GM21786 (cell line): ENCODE results near the gene PNPLA5.
"Not testable (repeated sequence)": the region's sequence is repeated elsewhere in the genome, so short reads cannot be mapped to it uniquely, and the experiment has no call there.

ENCODE experiments used
- ATAC-seq: cut with Tn5 transposase; IDR thresholded peaks from one replicate; pipeline ENCODE4 v1.9.1; 2021; ENCODE audit not compliant: unreplicated experiment

PNPLA5 gene, protein sequence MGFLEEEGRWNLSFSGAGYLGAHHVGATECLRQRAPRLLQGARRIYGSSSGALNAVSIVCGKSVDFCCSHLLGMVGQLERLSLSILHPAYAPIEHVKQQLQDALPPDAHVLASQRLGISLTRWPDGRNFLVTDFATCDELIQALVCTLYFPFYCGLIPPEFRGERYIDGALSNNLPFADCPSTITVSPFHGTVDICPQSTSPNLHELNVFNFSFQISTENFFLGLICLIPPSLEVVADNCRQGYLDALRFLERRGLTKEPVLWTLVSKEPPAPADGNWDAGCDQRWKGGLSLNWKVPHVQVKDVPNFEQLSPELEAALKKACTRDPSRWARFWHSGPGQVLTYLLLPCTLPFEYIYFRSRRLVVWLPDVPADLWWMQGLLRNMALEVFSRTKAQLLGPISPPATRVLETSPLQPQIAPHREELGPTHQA

DNA sequence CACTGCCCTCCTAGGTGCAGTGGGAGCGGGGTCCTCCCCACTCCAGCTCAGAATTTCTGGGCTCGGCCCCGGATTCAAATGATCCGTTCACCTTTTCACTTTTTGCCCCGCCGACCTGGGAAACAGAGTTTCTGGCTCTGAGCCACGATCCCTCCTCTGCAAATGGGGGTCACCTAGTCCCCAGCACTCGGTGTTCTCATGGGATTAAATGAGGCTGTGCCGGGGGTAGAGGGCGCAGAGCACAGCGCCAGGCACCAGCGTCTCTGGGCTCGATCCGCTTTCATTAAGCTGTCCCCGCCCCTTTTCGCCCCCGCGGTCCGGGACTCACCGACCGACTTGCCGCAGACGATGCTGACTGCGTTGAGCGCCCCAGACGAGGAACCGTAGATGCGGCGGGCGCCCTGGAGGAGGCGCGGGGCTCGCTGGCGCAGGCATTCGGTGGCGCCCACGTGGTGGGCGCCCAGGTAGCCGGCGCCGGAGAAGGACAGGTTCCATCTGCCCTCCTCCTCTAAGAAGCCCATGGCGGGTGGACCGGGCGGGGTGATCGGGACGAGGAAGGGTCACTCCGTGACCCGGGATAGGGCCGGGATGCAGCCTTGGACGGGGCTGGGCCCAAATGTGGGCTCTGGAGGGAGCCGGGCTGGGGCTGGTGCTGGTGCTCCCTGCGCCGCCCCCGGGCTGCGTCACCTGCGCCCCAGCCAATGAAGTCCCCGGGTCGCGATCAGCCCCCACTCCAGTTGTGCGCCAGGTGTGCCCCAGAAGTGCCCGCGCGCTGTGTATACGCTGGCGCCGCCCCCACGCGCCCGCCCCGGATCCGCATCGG lies at the start of gene PNPLA5:
Gene PNPLA5 (minus strand): TSS at position 654 of the 823 bp plus-strand sequence. CDS start 133 bp downstream, at position 521.
- no peak for ATAC-seq

DNA sequence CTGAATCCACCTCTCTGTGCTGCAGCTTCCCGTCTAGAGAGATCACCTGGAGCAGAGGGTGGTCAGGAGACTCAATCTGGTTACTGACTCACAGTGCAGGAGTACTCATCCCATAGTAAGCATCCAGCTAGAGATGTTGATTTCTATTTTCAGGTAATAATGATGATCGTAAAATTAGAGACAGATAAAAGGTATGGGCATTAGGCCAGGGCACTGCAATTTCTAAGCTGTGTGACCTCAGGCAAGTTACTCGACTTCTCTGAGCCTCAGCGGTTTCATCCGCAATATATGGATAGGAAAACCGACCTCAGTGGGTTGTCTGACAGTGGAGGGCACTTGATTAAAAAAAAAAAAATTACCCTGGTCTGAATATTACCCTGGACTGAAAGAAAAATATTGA lies 49.6 kb upstream of the PNPLA5 start:
- ATAC-seq, result no peak

DNA sequence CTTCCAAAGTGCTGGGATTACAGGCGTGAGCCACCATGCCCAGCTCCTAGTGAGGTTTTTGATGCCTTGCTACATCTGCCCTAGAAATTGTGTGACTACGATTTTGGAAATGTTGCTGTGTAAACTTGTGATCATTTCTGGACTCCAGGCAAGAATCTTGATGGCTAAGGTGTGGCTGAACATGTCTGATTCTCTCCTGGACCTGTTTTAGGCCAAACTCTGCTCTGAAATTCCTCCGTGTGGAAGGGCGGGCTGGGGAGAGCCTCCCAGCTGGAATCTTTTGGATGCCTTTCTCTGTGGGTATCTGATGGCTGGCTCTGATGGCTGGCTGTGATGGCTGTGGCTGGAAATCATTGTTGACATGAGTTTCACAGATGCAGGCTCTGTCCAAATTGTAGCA lies 40.0 kb upstream of the PNPLA5 start:
- no peak for ATAC-seq

DNA sequence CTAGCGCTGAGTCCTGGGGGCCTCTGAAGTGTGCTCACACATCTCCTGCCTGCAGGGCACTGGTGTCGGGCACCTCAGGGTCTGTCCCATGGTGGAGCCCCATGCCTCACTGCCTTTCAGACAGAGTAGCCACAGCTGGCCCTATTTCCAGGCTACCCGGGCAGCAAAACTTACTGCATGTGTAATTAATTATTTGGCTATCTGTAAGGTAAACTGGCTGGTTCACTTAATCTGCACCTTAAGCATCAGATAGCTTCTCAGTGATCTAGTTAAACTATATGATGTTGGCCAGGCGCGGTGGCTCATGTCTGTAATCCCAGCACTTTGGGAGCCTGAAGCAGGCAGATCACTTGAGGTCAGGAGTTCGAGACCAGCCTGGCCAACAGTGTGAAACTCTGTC lies 37.1 kb upstream of the PNPLA5 start:
- ATAC-seq, result no peak

DNA sequence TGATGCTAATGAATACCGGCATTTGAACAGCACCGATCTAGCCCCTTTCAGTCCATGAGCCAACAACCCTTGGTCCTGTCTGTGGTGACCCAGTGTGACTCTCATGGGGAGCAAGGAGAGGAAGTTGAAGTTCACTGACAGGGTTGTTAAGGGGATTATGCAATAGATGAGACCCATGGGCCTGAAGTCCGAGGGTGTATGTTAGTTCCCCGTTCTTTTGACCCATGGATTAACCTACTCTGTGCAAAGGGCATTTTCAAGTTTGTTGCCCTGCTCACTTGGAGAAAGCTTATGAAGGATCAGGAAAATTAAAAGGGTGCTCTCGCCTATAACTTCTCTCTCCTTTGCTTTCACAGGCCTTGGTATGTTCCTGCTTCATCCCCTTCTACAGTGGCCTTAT lies 36.7 kb upstream of the PNPLA5 start:
- no peak for ATAC-seq

DNA sequence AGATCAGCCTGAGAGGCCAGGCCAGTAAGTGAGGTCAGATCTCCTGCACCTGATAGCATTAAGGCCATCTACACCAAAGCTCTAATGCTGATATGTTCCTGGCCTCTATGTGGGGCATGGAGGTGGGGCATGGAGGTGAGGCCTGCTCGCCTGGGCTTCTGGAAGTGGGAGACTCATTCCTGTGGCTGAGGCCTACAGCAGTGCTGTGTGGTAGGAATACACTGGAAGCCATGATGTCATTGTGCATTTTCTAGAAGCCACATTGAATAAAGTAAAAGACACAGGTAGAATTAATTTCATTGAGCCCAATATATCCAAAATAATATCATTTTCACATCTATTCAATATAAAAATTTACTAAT lies 34.5 kb upstream of the PNPLA5 start:
- ATAC-seq, result no peak

DNA sequence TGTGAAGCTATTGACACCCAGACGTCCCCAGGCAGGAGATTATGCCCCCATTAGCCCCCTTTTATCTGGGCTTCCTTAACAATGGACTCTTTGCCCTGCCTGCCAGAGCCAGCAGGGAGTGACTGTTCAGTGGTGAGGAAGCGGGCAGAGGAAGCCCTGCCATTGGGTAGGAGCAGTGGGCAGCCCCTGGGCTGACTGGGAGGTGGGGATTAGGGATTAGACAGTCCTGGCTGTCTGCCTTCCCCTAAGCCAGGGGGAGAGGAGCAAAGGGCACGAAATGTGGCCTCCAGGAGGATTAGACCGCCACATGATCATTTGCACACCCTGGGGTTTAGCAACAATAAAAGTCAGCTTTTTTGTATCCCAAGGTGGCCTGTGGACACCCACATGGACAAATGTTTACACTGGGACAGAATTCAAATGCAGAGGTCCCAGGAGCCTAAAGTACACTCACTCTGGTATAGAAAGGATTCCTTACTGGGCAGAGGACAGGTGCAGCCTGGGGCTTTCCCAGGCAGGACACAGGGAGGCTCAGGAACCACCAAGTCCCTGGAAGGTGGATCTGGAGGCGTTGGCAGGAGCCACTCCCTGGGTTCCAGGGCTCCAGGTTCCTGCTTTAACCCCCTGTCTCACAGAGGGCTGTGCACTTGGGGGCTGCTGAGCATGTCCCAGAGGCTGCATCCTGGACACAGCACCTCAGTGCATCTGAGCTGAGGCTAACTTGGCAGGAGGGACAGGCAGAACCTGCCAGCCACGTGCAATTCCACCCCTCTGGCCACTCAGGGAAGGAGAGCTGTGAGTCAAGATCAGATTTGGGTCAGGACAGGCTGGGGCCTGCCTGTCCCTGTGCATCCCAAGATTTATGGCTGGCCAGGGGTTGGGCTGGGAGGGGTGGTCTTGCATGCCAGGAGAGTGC lies 33.9 kb upstream of the PNPLA5 start:
- no peak for ATAC-seq

DNA sequence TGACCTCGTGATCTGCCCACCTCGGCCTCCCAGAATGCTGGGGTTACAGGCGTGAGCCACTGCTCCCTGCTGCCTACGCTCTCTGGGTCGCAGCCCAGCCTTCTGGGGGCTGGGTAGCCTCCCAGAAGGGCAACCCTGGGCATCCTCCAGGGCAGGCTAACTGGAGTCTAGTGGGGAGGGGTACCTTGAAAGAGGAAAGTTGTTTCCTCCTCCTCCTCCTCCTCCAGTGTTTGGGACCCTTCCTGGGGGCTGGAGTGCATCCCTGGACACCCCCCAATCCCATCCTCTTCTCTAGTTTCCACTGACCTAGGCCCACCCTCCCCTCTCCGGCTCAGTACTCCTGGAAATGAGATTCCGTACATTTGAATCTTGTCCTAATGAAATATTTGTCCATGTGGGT lies 33.1 kb upstream of the PNPLA5 start:
- no peak for ATAC-seq

DNA sequence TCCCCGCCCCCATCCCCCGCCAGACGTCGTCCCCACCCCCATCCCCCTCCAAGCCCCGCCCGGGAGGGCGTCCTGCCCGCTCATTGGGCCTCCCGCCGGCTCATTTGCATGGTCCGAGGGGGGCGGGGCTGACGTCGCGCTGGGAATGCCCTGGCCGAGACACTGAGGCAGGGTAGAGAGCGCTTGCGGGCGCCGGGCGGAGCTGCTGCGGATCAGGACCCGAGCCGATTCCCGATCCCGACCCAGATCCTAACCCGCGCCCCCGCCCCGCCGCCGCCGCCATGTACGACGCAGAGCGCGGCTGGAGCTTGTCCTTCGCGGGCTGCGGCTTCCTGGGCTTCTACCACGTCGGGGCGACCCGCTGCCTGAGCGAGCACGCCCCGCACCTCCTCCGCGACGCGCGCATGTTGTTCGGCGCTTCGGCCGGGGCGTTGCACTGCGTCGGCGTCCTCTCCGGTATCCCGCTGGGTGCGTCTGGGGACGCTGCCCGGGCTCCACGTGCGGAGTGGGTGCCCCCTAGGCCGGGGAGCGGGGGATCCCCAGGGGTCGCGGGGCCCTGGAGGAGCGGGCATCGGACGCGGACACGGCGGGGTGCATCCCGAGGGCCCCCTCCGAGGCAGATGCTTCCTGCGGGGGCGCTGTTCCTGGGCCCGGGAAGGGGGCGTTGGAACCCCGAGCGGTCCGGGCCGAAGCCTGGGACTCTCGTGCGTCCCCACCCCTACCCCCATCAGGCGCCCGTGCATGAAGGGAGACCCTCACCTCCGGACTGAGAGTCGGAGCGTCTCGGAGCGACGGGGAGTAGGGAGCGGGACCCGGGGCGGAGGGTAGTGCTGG lies 32.0 kb upstream of the PNPLA5 start, which contains the start of gene PNPLA3:
Gene PNPLA3 (plus strand): TSS at position 175 of the 834 bp plus-strand sequence. CDS start 107 bp downstream, at position 282.
- no peak for ATAC-seq

DNA sequence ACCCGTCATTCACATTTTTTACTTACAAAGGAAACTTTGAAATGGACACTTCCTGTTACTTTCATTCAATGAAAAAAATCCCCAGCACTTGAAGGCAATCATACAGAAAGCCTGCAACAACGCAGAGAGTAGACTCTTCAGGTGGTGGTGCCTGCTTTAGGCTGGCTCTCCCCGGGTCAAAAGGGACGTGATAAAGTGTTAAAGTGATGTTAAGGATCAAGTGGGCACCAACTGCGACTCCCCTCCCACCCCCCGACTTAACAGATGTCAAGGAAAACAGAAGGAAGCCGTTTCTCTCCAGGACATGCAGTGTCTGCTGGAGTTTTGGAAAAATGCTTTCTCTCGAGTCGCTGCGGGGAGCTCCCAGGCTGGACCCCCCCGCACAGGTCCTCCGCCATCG lies 31.4 kb upstream of the PNPLA5 start:
- no peak for ATAC-seq

DNA sequence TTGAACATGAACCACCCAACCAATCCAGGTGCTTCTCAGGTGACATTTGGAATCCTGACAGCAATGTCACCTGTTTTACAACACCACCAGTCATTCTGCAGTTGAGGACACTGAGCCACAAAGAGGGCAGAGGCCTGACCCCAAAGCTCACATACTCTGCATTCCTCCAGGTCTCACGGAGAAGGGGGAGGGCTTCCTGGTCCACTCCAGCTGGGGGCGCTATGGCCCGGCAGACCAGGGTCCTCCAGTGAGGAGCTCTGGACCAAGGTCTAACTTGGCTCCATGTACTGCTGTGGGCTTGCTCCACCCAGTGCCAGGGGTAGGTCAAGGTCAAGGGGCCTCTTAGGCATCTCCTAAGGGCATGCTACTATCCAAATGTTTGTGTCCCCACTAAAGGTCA lies 30.3 kb upstream of the PNPLA5 start:
- no peak for ATAC-seq

DNA sequence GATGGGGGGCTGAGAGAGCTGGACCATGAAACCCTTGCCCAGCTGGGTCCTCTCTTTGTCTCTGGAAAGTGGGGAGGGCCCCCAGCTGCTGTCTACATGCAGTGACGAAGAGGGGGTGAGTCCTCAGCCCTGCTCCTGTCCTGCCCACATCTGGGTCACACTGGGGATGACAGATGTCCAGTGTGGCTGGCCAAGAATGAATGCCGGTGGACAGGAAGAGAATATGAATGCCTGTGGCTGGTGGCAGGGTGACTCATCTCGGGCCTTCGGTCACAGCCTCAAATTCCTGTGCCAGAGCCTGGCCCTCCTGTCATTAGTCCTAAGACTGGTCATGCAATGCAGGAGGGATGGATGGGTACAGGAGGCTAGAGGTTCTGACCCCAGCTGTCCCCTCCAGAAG lies 29.6 kb upstream of the PNPLA5 start:
- no peak for ATAC-seq

DNA sequence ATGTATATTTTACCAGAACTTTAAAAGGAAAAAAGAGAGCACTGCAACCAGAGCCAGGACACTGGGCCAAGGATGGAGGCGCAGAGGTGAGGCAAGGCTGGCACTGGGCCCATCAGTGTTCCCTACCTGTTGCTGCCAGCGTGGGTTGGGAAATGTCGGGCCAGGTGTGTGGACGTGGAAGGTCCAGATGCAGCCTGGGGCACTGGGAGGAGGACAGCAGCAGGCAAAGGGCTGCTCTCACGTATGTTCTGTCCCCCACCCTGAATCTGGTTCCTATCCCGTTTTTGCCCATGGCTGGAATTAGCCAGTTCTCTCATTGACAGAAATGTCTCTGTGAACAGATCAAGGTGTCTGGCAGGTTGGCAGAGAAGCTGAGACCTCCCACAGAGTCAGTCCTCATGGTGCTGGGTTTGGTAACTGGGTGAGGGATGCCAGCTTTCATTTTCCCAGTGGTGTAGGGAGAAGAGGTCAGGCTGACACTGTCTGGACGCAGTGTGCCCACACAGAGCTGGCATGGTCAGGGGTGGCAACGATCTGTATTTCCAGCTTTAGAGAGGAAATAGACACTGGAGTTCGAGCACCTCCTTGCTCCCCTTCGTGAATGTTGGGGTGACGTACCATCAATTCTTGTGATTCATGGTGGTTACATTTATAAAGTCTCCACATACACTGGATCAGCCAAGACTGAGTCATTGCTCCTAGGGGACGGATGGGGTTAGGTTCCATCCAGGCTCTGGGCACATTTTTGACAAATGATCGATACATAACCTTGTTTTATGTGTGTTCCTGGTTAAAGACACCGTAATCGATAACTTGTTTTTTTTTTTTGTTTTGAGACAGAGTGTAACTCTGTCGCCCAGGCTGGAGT lies 27.5 kb upstream of the PNPLA5 start:
- no peak for ATAC-seq

DNA sequence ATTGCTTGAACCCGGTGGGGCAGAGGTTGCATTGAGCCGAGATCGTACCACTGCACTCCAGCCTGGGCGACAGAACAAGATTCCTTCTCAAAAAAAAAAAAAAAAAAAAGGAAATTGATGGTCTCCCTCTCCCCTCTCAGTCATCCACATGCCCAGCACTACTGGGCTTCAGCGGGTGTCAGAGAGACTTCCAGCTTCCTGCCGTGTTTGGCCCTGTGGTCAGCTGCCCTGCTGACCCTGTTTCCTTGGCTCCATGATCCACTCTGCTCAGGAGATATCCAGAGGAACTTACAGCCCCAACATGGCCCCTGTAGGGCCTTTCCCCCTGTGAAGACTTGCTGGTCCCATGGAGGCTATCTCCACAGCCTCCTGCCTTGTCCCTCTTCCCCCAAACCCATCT lies 25.7 kb upstream of the PNPLA5 start:
- ATAC-seq, result no peak

DNA sequence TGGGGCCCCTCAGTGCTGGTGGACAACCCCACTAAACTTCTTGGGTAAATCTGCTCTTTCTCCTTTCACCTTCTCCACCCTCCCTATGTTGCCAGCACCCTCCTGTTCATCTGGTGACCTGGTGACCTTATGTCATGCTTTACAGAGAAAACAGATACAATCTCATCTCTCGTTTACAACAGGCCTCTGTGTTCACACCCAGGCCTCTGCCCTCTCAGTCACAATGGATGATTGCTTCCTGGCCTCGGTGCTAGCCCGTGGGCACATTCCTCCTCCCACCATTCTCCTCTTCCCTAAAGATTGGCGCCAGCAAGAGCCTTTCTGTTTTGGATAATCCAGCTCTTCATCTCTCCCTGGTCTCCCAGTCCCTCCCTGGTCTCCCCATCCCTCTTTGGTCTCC lies 19.5 kb upstream of the PNPLA5 start:
- ATAC-seq, result no peak

DNA sequence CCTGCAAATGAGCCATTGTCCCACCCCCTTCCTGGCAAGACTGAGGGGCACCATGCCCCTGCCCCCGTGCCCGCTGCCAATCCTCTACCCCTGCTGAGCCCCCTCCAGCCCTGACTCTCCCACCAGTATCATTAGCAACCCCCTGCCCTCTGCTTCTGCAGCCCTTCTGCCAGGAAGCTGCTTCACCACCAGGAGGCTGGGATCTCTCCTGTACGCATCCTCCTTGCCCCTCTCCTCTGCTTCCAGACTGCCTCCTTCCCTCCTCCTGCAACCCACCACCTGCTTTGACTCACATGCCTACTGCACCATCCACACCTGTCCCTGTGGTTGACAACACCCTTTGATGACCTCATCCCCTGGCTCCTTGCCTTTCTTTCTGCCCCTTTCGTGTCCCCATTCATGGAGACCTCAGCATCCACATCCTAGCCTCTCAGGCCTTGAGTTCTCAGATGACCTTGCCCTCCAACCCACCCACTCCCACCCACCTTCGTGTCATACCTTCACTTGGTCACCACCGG lies 18.4 kb upstream of the PNPLA5 start:
- no peak for ATAC-seq

DNA sequence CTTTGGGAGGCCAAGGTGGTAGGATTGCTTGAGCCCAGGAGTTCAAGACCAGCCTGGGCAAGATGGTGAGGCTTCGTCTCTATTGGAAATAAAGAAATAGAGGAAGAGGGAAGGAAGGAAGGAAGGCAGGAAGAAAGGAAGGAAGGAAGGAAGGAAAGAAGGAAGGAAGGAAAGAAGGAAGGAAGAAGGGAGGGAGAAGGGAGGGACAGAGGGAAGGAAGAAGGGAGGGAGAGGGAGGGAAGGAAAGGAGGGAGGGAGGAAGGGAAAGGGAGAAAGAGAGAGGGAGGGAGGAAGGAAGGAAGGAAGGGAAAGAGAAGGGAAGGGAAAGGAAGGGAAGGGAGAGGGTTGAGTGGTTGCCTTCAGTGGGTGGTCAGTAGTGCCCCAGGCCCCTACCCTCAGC lies 17.9 kb upstream of the PNPLA5 start:
- no peak for ATAC-seq

DNA sequence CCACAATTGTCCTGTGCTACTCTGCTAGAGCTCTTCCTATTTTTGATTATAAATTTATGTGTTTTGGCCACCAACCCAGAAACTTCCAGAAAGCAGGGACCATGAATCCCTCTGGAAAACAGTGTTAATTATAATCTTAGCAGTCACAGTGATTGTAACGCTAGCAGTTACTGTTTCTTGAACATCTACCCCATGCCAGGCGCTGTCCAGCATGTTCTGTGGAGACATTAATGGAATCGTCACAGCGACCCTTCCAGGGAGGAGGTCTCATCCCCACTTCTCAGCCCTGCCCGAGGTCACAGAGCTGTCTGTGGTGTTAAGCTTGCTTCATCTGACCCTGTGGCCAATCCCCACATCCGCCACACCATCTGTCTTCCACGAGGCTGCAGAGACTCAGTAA lies 13.9 kb upstream of the PNPLA5 start:
- ATAC-seq, result no peak

DNA sequence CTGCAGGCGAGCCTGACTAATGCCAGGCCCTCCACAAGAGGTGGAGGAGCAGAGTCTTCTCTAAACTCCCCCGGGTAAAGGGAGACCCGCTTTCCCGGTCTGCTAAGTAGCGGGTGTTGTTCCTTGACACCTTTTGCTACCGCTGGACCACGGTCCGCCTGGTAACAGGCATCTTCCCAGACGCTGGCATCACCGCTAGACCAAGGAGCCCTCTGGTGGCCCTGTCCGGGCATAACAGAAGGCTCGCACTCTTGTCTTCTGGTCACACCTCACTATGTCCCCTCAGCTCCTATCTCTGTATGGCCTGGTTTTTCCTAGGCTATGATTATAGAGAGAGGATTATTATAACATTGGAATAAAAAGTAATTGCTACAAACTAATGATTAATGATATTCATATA lies 12.6 kb upstream of the PNPLA5 start:
- ATAC-seq, result not testable (repeated sequence)
